ENCODE data around the gene IGLL5.

IGLL5 gene

GRCh38 chr22:22933100-22933806 lies 45.6 kb downstream of the IGLL5 start:
- peak overlapping the region; percentile 28 for H3K4me3 Mint-ChIP-seq

GRCh38 chr22:22933807-22934542 lies 46.4 kb downstream of the IGLL5 start:
- H3K27me3 Mint-ChIP-seq = no peaks in the 10 kb centered on the region
- DNase-seq (ENCODE audit: low spot score in 2 of 2) (no peak), ATAC-seq (ENCODE audit: low read depth) (no peak)
- peak overlapping the region; percentile 95 for H3K27ac Mint-ChIP-seq
- peaks cover 74% of the 10 kb centered on the region for H3K4me1 Mint-ChIP-seq
- peaks cover 3% of the 10 kb centered on the region for H3K36me3 Mint-ChIP-seq
- no peaks in the 10 kb centered on the region for H3K9me3 Mint-ChIP-seq
- peak overlapping the region; percentile 46 for H3K4me3 Mint-ChIP-seq

More at GRCh38 chr22:22933100-22933806, 45.6 kb downstream of the IGLL5 start:
- DNase-seq (ENCODE audit: low spot score in 2 of 2) = no peak
- peak overlapping the region; percentile 95 for H3K27ac Mint-ChIP-seq
- peaks cover 76% of the 10 kb centered on the region for H3K4me1 Mint-ChIP-seq
- peaks cover 3% of the 10 kb centered on the region for H3K36me3 Mint-ChIP-seq
- H3K27me3 Mint-ChIP-seq = no peaks in the 10 kb centered on the region
- ATAC-seq (ENCODE audit: low read depth) = no peak
- H3K9me3 Mint-ChIP-seq = no peaks in the 10 kb centered on the region

- no peaks in the 10 kb centered on the region for H3K27me3 Mint-ChIP-seq
- no peak for ATAC-seq (ENCODE audit: low read depth)
- H3K4me1 Mint-ChIP-seq = peaks cover 73% of the 10 kb centered on the region
- peak overlapping the region; percentile 95 for H3K27ac Mint-ChIP-seq
- H3K36me3 Mint-ChIP-seq = peaks cover 3% of the 10 kb centered on the region
- no peaks in the 10 kb centered on the region for H3K9me3 Mint-ChIP-seq
- no peak for DNase-seq (ENCODE audit: low spot score in 2 of 2)
- peak overlapping the region; percentile 49 for H3K4me3 Mint-ChIP-seq
Measured at GRCh38 chr22:22934543-22935055, 47.0 kb downstream of the IGLL5 start.

DNA sequence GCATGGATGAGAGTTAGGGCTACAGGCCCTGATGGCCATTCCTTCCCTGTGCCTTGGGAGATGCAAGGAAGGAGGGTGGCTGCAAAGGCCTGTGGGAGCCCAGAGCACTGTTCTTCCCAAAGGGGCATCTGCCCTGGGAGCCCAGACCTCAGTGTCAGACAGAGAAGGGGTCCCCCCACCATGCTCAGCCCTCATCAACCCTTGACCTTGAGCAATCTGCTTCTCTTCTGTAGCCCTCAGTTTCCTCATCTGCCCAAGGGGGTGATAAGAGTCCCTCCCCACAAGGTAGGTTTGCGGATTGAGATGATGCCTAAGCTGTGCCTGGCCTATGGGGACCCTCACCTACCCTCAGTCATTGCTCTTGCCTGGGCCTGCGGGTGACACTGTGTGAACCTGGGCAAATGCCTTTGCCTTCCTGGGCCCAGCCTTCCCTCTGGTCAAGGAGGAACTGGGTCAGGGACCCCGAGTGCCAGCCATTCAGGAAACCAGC lies 47.5 kb downstream of the IGLL5 start:
- Mint-ChIP-seq H3K36me3 (peaks cover 3% of the 10 kb centered on the region), H3K4me3 (peak overlapping the region; percentile 49), H3K27me3 (no peaks in the 10 kb centered on the region), H3K9me3 (no peaks in the 10 kb centered on the region), H3K4me1 (peaks cover 71% of the 10 kb centered on the region), H3K27ac (peak overlapping the region; percentile 95)
- ATAC-seq (ENCODE audit: low read depth) = peak; percentile 4
- DNase-seq (ENCODE audit: low spot score in 2 of 2) = no peak

GRCh38 chr22:22935546-22936157 lies 48.0 kb downstream of the IGLL5 start:
- ATAC-seq (ENCODE audit: low read depth) (peak; percentile 90), DNase-seq (ENCODE audit: low spot score in 2 of 2) (peak; percentile 71 to 85)
- Mint-ChIP-seq H3K4me3 (peak overlapping the region; percentile 49), H3K4me1 (peaks cover 71% of the 10 kb centered on the region), H3K36me3 (peaks cover 3% of the 10 kb centered on the region), H3K27me3 (no peaks in the 10 kb centered on the region), H3K9me3 (no peaks in the 10 kb centered on the region), H3K27ac (peak overlapping the region; percentile 95)

- DNase-seq (ENCODE audit: low spot score in 2 of 2) (no peak), ATAC-seq (ENCODE audit: low read depth) (no peak)
- peaks cover 67% of the 10 kb centered on the region for H3K4me1 Mint-ChIP-seq
- peaks cover 3% of the 10 kb centered on the region for H3K36me3 Mint-ChIP-seq
- peak overlapping the region; percentile 95 for H3K27ac Mint-ChIP-seq
- H3K27me3 Mint-ChIP-seq = no peaks in the 10 kb centered on the region
- H3K9me3 Mint-ChIP-seq = no peaks in the 10 kb centered on the region
- H3K4me3 Mint-ChIP-seq = peak overlapping the region; percentile 28
Measured at GRCh38 chr22:22936180-22936914, 48.7 kb downstream of the IGLL5 start.

GRCh38 chr22:22936915-22937656 lies 49.5 kb downstream of the IGLL5 start:
- no peak for ATAC-seq (ENCODE audit: low read depth)
- H3K27me3 Mint-ChIP-seq = no peaks in the 10 kb centered on the region
- DNase-seq (ENCODE audit: low spot score in 2 of 2) = no peak
- H3K4me3 Mint-ChIP-seq = no peak overlapping the region
- H3K9me3 Mint-ChIP-seq = no peaks in the 10 kb centered on the region
- peaks cover 68% of the 10 kb centered on the region for H3K4me1 Mint-ChIP-seq
- peaks cover 3% of the 10 kb centered on the region for H3K36me3 Mint-ChIP-seq
- peak overlapping the region; percentile 30 for H3K27ac Mint-ChIP-seq

- Mint-ChIP-seq H3K27ac (peak overlapping the region; percentile 78), H3K4me3 (peak overlapping the region; percentile 7), H3K4me1 (peaks cover 65% of the 10 kb centered on the region), H3K27me3 (peaks cover 2% of the 10 kb centered on the region), H3K9me3 (no peaks in the 10 kb centered on the region), H3K36me3 (peaks cover 3% of the 10 kb centered on the region)
- DNase-seq (ENCODE audit: low spot score in 2 of 2) (no peak), ATAC-seq (ENCODE audit: low read depth) (no peak)
Measured at GRCh38 chr22:22937894-22938480, 50.4 kb downstream of the IGLL5 start.

DNA sequence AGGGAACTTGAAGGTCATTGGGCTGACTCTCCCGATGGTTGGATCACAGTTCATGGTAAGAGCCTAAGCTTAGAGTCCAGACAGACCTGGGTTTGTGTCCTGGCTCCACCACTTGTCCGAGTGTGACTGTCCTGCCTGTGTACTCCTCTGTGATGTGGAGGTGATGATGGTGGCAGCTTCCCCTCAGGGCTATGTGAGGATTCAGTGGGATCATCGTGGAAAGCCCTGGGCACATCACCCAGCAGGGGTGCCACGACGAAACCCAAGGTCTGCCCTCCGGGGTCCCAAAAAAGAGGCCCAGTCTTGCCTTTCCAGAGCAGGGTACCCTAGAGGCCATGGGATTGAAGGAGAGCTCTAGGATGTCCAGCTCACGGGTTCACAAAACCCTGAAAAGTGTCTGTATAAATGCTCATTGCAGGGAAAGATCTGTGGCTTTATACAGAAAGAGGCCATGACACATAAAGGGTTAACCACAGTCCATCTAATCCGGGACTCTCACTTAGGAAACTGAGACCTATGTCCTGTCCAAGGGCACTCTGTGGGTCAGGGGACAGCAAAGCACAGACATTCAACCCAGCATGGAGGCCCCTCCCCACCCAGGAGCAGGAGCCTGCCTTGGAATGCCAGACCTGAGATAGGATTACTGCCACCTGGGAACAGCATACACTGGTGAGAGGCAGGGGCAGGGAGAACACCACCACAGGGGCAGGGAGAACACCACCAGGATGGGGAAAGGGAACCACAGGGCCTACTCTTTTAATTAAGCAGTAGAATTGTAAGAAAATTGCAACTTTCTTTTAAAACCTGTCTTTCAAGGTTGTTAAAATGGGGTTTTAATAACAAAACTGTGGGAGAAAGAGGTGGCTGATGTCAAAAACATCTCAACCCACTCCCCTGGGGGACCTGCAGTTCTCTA lies 51.3 kb downstream of the IGLL5 start:
- Mint-ChIP-seq H3K27ac (peak overlapping the region; percentile 78), H3K27me3 (peaks cover 2% of the 10 kb centered on the region), H3K36me3 (peaks cover 3% of the 10 kb centered on the region), H3K9me3 (no peaks in the 10 kb centered on the region), H3K4me1 (peaks cover 61% of the 10 kb centered on the region), H3K4me3 (no peak overlapping the region)
- ATAC-seq (ENCODE audit: low read depth) = no peak
- no peak for DNase-seq (ENCODE audit: low spot score in 2 of 2)

- H3K27me3 Mint-ChIP-seq = peaks cover 2% of the 10 kb centered on the region
- peak; percentile 17 for ATAC-seq (ENCODE audit: low read depth)
- no peak for DNase-seq (ENCODE audit: low spot score in 2 of 2)
- no peaks in the 10 kb centered on the region for H3K9me3 Mint-ChIP-seq
- peak overlapping the region; percentile 78 for H3K27ac Mint-ChIP-seq
- H3K36me3 Mint-ChIP-seq = no peaks in the 10 kb centered on the region
- peaks cover 59% of the 10 kb centered on the region for H3K4me1 Mint-ChIP-seq
- H3K4me3 Mint-ChIP-seq = no peak overlapping the region
Measured at GRCh38 chr22:22939588-22940368, 52.2 kb downstream of the IGLL5 start.

DNA sequence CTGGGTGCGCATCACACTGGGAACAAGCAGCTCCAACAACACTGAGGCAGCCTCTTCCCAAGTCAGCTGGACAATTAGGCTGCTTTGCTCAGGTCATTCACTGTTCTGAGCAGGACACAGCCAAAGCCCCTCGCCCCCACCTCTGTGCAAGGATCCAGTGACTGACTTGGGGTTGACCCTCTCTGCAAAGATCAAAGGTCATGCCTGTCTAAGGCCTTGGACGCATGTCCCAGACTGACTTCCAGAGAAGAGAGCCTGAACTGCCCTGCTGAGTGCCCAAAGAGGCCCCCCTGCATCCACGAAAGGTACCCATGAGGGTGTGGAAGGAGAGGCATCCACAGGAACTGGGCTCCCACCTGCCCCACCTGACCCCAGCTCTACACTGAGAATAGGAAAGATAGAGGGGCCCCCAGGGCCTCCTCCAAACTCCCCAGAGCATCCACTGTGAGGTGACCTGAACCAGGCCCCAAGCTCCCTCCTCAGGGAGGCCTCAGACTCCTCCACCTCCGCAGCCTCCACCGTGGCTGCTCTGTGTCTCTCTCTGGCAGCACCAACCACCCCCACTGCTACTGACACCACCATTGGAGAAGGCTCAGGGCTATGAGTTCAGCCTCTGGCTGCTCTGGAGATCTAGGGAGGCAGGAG lies 53.5 kb downstream of the IGLL5 start:
- ATAC-seq (ENCODE audit: low read depth) = no peak
- Mint-ChIP-seq H3K36me3 (no peaks in the 10 kb centered on the region), H3K4me3 (no peak overlapping the region), H3K27me3 (peaks cover 2% of the 10 kb centered on the region), H3K9me3 (no peaks in the 10 kb centered on the region), H3K4me1 (peaks cover 54% of the 10 kb centered on the region), H3K27ac (peak overlapping the region; percentile 78)
- peak in 1 of 2 donors; percentile 12 for DNase-seq (ENCODE audit: low spot score in 2 of 2)
